Endometrial microvascular endothelial cells (primary cell): ENCODE measurements around the gene DEFB132. TPM values are rescaled to one million over a fixed set of nuclear protein-coding genes. Genes with fewer than 3 reads are reported as not detected.

ENCODE experiments used
- in situ Hi-C: cut with HindIII; loops from 2 replicates; pipeline ENCODE4 v1.10.0; 2017; ENCODE audit warnings: low sequenced_read_pairs, low pct_unique_long_range_greater_than_20kb; ENCODE audit errors: inconsistent ontology term
- total RNA-seq: library from RNA; depleted of rRNA; stranded (reverse); fragments of >200 nt; gene quantifications from one replicate; pipeline ENCODE4 v1.2.3, GENCODE V29; 2015; ENCODE audit errors: inconsistent ontology term

Gene DEFB132
- total RNA-seq, 1 donor from 2014 or later: not detected

GRCh38 chr20:290084-290831, 32.7 kb downstream of the DEFB132 start, which contains the start of gene C20orf96:
Gene C20orf96 (minus strand): TSS chr20:290750. CDS start chr20:290610, 140 bp downstream.
- in situ Hi-C loops: no loop called here

- in situ Hi-C loops: no loop called here
Measured at GRCh38 chr20:294602-295001, 37.1 kb downstream of the DEFB132 start.

GRCh38 chr20:295804-296203, 38.3 kb downstream of the DEFB132 start:
- in situ Hi-C loops: no loop called here

GRCh38 chr20:297098-297924, 39.8 kb downstream of the DEFB132 start, which contains the start of gene ZCCHC3:
Gene ZCCHC3 (plus strand): TSS chr20:297570. CDS start chr20:297587, 17 bp downstream.
- in situ Hi-C loops: no loop called here

GRCh38 chr20:297925-298775, 40.6 kb downstream of the DEFB132 start:
- in situ Hi-C loops: no loop called here

GRCh38 chr20:298776-299391, 41.4 kb downstream of the DEFB132 start:
- in situ Hi-C loops: no loop called here

GRCh38 chr20:300345-300990, 42.9 kb downstream of the DEFB132 start:
- in situ Hi-C loops: no loop called here

GRCh38 chr20:301886-302848, 44.6 kb downstream of the DEFB132 start:
- in situ Hi-C loops: no loop called here

- in situ Hi-C loops: no loop called here
Measured at GRCh38 chr20:305745-306144, 48.2 kb downstream of the DEFB132 start.

- in situ Hi-C loops: no loop called here
Measured at GRCh38 chr20:308427-309038, 51.0 kb downstream of the DEFB132 start.

- in situ Hi-C loops: no loop called here
Measured at GRCh38 chr20:309306-309840, 51.8 kb downstream of the DEFB132 start.

- in situ Hi-C loops: no loop called here
Measured at GRCh38 chr20:309841-310644, 52.5 kb downstream of the DEFB132 start.

- in situ Hi-C loops: no loop called here
Measured at GRCh38 chr20:310645-311044, 53.1 kb downstream of the DEFB132 start.
